Dermis microvascular lymphatic vessel endothelial cell (primary cell): Measurements from ENCODE around the gene APC. TPM values are rescaled to one million over a fixed set of nuclear protein-coding genes. Genes with fewer than 3 reads are reported as not detected.

Experiments
- total RNA-seq: library from RNA; depleted of rRNA; stranded (reverse); fragments of >200 nt; gene quantifications from 2 replicates; pipeline ENCODE4 v1.2.1, GENCODE V29; 2014

Gene APC
- total RNA-seq, 1 donor from 2014 or later: 44.9 TPM

Other genes starting within 250 kb of the APC start
- 25.5 and 30.1 TPM in 2 replicates for gene SRP19, start 123.4 kb downstream of the APC start, total RNA-seq
- 57.4 and 66.5 TPM in 2 replicates for gene REEP5, start 184.3 kb downstream of the APC start, total RNA-seq
- 30.7 and 30.9 TPM in 2 replicates for gene DCP2, start 238.9 kb downstream of the APC start, total RNA-seq